ENCODE measurements around the gene LSAMP. TPM values are rescaled to one million over a fixed set of nuclear protein-coding genes. Genes with fewer than 3 reads are reported as not detected.

Gene LSAMP
- total RNA-seq, 2 donors from 2014 or later = 1.1 to 5.9 TPM

GRCh38 chr3:115921711-115922110 is 523.6 kb downstream of the LSAMP start:
- intact Hi-C loops (cut with DNase I) = no loop called here
- no peaks in the 10 kb centered on the region for H3K4me1 ChIP-seq
- TF ChIP-seq CTCF (IDR thresholded peaks at IDR 0.05) = no peak
- H3K4me3 ChIP-seq = no peak overlapping the region
- no peak overlapping the region for H3K27ac ChIP-seq
- H3K36me3 ChIP-seq = no peaks in the 10 kb centered on the region
- no peak overlapping the region for H3K9ac ChIP-seq (ENCODE audit: low read depth in 2 of 2, low read length in 2 of 2)
- H3K9me3 ChIP-seq = no peaks in the 10 kb centered on the region
- DNase-seq = no peak
- no peaks in the 10 kb centered on the region for H3K27me3 ChIP-seq

GRCh38 chr3:115918900-115919299 is 526.4 kb downstream of the LSAMP start:
- TF ChIP-seq CTCF (IDR thresholded peaks at IDR 0.05) = no peak
- Histone ChIP-seq H3K9me3 (no peaks in the 10 kb centered on the region), H3K27me3 (no peaks in the 10 kb centered on the region), H3K4me1 (no peaks in the 10 kb centered on the region), H3K9ac (ENCODE audit: low read depth in 2 of 2, low read length in 2 of 2) (no peak overlapping the region), H3K36me3 (no peaks in the 10 kb centered on the region), H3K4me3 (no peak overlapping the region), H3K27ac (no peak overlapping the region)
- intact Hi-C loops (cut with DNase I) = no loop called here
- DNase-seq = no peak

- no peaks in the 10 kb centered on the region for H3K27me3 ChIP-seq
- no peaks in the 10 kb centered on the region for H3K9me3 ChIP-seq
- no peaks in the 10 kb centered on the region for H3K36me3 ChIP-seq
- no peak overlapping the region for H3K4me3 ChIP-seq
- no peak for DNase-seq
- H3K9ac ChIP-seq (ENCODE audit: low read depth in 2 of 2, low read length in 2 of 2) = no peak overlapping the region
- TF ChIP-seq CTCF (IDR thresholded peaks at IDR 0.05) = no peak
- H3K27ac ChIP-seq = no peak overlapping the region
- no peaks in the 10 kb centered on the region for H3K4me1 ChIP-seq
- intact Hi-C loops (cut with DNase I) = no loop called here
Measured at GRCh38 chr3:115916866-115917265, 528.4 kb downstream of the LSAMP start.

GRCh38 chr3:115915061-115915460 is 530.2 kb downstream of the LSAMP start:
- H3K36me3 ChIP-seq = no peaks in the 10 kb centered on the region
- H3K9ac ChIP-seq (ENCODE audit: low read depth in 2 of 2, low read length in 2 of 2) = no peak overlapping the region
- H3K4me3 ChIP-seq = no peak overlapping the region
- H3K27ac ChIP-seq = no peak overlapping the region
- no peak for TF ChIP-seq CTCF (IDR thresholded peaks at IDR 0.05)
- no peaks in the 10 kb centered on the region for H3K9me3 ChIP-seq
- no peak for DNase-seq
- intact Hi-C loops (cut with DNase I) = no loop called here
- H3K27me3 ChIP-seq = no peaks in the 10 kb centered on the region
- no peaks in the 10 kb centered on the region for H3K4me1 ChIP-seq

GRCh38 chr3:115913069-115913686 is 532.1 kb downstream of the LSAMP start:
- DNase-seq = no peak

More at GRCh38 chr3:115913069-115913686, 532.1 kb downstream of the LSAMP start:
- no peak overlapping the region for H3K9ac ChIP-seq (ENCODE audit: low read depth in 2 of 2, low read length in 2 of 2)
- intact Hi-C loops (cut with DNase I) = no loop called here
- no peak overlapping the region for H3K27ac ChIP-seq
- H3K4me1 ChIP-seq = no peaks in the 10 kb centered on the region
- no peak for TF ChIP-seq CTCF (IDR thresholded peaks at IDR 0.05)
- no peaks in the 10 kb centered on the region for H3K9me3 ChIP-seq
- no peaks in the 10 kb centered on the region for H3K36me3 ChIP-seq
- H3K4me3 ChIP-seq = no peak overlapping the region
- no peaks in the 10 kb centered on the region for H3K27me3 ChIP-seq

Measured in colonic mucosa (tissue), 4 donors.